AG04450 (cell line): ENCODE data around the gene DEFB124. TPM values are rescaled to one million over a fixed set of nuclear protein-coding genes. Genes with fewer than 3 reads are reported as not detected.

Source experiments
- CTCF ChIA-PET: fragments of 300-600, 350-600 bp; formaldehyde crosslinking; extraction: SDS; loops from one replicate; lab custom pipeline; 2022; ENCODE audit warnings: antibody characterized with exemption, inconsistent platforms; lab: Charles Lee
- POLR2A ChIA-PET: fragments of 350-600 bp; formaldehyde crosslinking; extraction: SDS; loops from one replicate; lab custom pipeline; 2021; ENCODE audit warnings: antibody characterized with exemption, inconsistent platforms; lab: Yijun Ruan, JAX
- DNase-seq: peaks from one replicate; pipeline ENCODE4 v3.0.0-alpha.2; 2011; ENCODE audit warnings: low read depth, low spot score
- H3K27ac ChIP-seq: one replicate; pipeline ENCODE4 v1.5.1; 2012; ENCODE audit warnings: low read depth, low read length, control low read depth
- H3K27me3 ChIP-seq: one replicate; pipeline ENCODE4 v1.6.0; 2012; ENCODE audit warnings: low read length; ENCODE audit not compliant: control insufficient read depth, insufficient read depth
- H3K4me3 ChIP-seq: 2 replicates; pipeline ENCODE4 v1.5.1; 2011; ENCODE audit warnings: mild to moderate bottlenecking, low read depth, low read length, control low read depth
- H3K9me3 ChIP-seq: 2 replicates; pipeline ENCODE4 v1.5.1; 2012; ENCODE audit warnings: low read length; ENCODE audit not compliant: control insufficient read depth, insufficient read depth
- CTCF ChIP-seq: IDR thresholded peaks from 2 replicates; pipeline ENCODE4 v1.5.1; 2011; ENCODE audit warnings: low read depth, low read length, control low read depth, inconsistent platforms
- polyA plus RNA-seq: library from polyadenylated mRNA; depleted of rRNA; stranded (reverse); fragments of >200 nt; gene quantifications from 2 replicates; pipeline ENCODE4 v1.2.3, GENCODE V29; 2011

DEFB124 gene
- polyA plus RNA-seq, 1 experiment = not detected

DNA sequence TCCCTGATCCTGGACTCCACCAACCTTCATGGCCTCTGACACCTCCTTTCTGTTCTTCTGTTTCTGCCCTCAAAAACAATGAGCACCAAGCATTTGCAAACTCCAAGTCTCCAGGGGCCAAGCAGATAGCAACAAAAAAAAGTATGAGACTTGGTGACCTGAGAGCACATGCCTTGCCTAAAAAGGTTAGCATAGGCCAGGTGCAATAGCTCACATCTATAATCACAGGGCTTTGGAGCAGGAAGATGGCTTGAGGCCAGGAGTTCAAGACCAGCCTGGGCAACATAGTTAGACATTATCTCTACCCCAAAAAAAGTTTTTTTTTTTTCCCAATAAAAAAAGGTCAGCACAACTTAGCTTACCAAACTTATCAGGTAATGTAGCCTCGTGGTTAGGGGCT, 25.6 kb upstream of the DEFB124 start:
- H3K27ac ChIP-seq = no peak overlapping the region
- no peak overlapping the region for H3K4me3 ChIP-seq
- H3K9me3 ChIP-seq = no peaks in the 10 kb centered on the region
- no peak for TF ChIP-seq CTCF
- ChIA-PET CTCF (interaction anchor here (3.8 to 5.9 kb wide), 3 partner anchors 12 to 42 kb away, joined by 20 to 210 read pairs (median 20); partner anchors contain the start of genes DEFB124 and REM1), POLR2A (no interaction called here)
- peaks cover 11% of the 10 kb centered on the region for H3K27me3 ChIP-seq
- DNase-seq = no peak

DNA sequence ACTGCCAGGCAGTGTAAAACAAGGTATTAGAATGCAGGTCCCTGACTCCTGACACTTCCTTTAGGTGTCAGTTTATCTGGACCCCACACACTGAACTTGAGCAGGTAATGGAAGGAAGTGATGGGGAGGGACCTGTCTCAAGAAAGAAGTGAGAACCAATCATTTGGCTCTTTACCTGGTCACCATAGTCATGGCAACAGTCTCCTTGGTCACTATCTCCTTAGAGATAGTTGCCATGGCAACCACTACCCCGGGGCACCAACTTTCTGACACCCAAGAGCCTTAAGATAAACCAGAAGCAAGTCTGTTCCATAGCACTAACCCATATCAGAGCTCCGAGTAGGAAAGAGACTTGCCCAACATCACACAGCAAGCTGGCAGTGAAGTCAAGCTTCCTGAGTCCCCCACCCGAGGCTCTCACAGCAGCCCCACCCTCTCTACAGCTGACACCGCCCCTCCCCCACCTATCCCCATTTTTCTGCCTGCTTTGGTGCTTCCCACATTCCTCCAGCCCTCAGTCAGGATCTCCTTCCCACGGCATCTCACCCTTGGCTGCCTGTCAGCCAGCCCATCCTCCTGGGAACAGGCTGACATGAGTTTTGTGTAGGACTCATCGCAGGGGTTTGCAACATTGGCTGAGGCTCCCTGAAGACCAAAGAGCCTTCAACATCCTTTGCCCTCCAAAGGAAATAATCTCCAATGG, 23.1 kb upstream of the DEFB124 start:
- no peaks in the 10 kb centered on the region for H3K9me3 ChIP-seq
- CTCF ChIA-PET = interaction anchor here (1.1 kb wide), 1 partner anchor 37 kb away, joined by 3 read pairs; no protein-coding TSS in a partner anchor
- no peak for DNase-seq
- H3K27ac ChIP-seq = no peak overlapping the region
- H3K27me3 ChIP-seq = peaks cover 10% of the 10 kb centered on the region
- no peak overlapping the region for H3K4me3 ChIP-seq
- POLR2A ChIA-PET = no interaction called here
- TF ChIP-seq CTCF = no peak

- TF ChIP-seq CTCF = no peak
- Histone ChIP-seq H3K9me3 (no peaks in the 10 kb centered on the region), H3K27me3 (peaks cover 10% of the 10 kb centered on the region), H3K27ac (no peak overlapping the region), H3K4me3 (no peak overlapping the region)
- CTCF ChIA-PET = interaction anchor here (1.0 to 1.3 kb wide), 2 partner anchors 9 to 18 kb away, joined by 3 to 5 read pairs; partner anchors contain the start of gene HM13
- no peak for DNase-seq
- POLR2A ChIA-PET = no interaction called here
Observed at GRCh38 chr20:31496761-31497295, 21.9 kb upstream of the DEFB124 start.

- Histone ChIP-seq H3K9me3 (no peaks in the 10 kb centered on the region), H3K4me3 (no peak overlapping the region), H3K27me3 (peaks cover 10% of the 10 kb centered on the region), H3K27ac (no peak overlapping the region)
- DNase-seq = no peak
- ChIA-PET CTCF (interaction anchor here (0.7 to 1.2 kb wide), 2 partner anchors 9 to 328 kb away, joined by 3 to 10 read pairs; no protein-coding TSS in a partner anchor), POLR2A (no interaction called here)
- peak; percentile 62 for TF ChIP-seq CTCF
Observed at GRCh38 chr20:31494131-31494530, 19.2 kb upstream of the DEFB124 start.

DNA sequence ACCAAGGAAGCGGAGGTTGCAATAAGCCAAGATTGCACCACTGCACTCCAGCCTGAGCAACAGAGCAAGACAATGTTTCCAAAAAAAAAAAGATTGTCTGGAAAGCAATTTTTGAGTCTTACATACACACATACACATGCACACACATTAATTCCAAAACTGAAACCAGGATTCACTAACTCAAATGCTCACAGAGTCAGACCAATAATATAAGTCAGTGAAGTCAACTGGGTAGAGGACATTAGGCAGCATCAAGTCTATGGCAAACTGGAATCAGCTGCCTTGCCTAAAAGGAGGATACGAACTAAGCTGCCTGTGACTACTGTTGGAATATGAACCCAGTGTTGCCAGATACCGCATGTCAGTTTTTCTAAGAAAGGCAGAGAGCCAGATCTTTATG, 15.8 kb upstream of the DEFB124 start:
- POLR2A ChIA-PET = interaction anchor here (0.7 kb wide), 1 partner anchor 17 kb away, joined by 5 read pairs; no protein-coding TSS in a partner anchor

More for the DNA sequence above, 15.8 kb upstream of the DEFB124 start:
- peaks cover 5% of the 10 kb centered on the region for H3K27me3 ChIP-seq
- H3K4me3 ChIP-seq = no peak overlapping the region
- DNase-seq = no peak
- no peaks in the 10 kb centered on the region; the same call in 1 of the 2 replicates for H3K9me3 ChIP-seq
- H3K27ac ChIP-seq = no peak overlapping the region
- no peak for TF ChIP-seq CTCF
- CTCF ChIA-PET = interaction anchor here (9.4 kb wide), 1 partner anchor 12 kb away, joined by 90 read pairs; no protein-coding TSS in a partner anchor
